Hepatocyte (in vitro differentiated cells): Measurements from ENCODE around the gene OR3A1. TPM values are rescaled to one million over a fixed set of nuclear protein-coding genes. Genes with fewer than 3 reads are reported as not detected.
"Not testable (repeated sequence)": the region's sequence is repeated elsewhere in the genome, so short reads cannot be mapped to it uniquely, and the experiment has no call there.

Experiments used
- DNase-seq: peaks from one replicate; pipeline ENCODE4 v3.0.0-alpha.2; 2016; ENCODE audit warnings: low spot score
- H2AFZ ChIP-seq: fragments of 200-600 bp; sonication (generic); 2 replicates; pipeline ENCODE4 v1.6.0; 2016; ENCODE audit warnings: antibody characterized with exemption, mild to moderate bottlenecking
- H3K27ac ChIP-seq: fragments of 200-600 bp; sonication (generic); 2 replicates; pipeline ENCODE4 v1.5.1; 2016; ENCODE audit warnings: mild to moderate bottlenecking
- H3K27me3 ChIP-seq: fragments of 200-600 bp; sonication (generic); 2 replicates; pipeline ENCODE4 v1.6.1; 2016
- H3K36me3 ChIP-seq: fragments of 200-600 bp; sonication (generic); replicated peaks from 2 replicates; pipeline ENCODE4 v1.5.1; 2016; ENCODE audit warnings: low read depth; ENCODE audit not compliant: insufficient read depth
- H3K4me1 ChIP-seq: fragments of 200-600 bp; sonication (generic); 2 replicates; pipeline ENCODE4 v1.5.1; 2016; ENCODE audit warnings: mild to moderate bottlenecking, moderate library complexity; ENCODE audit not compliant: insufficient read depth
- H3K4me2 ChIP-seq: fragments of 200-600 bp; sonication (generic); 2 replicates; pipeline ENCODE4 v1.6.0; 2016
- H3K4me3 ChIP-seq: fragments of 200-600 bp; sonication (generic); 2 replicates; pipeline ENCODE4 v1.5.1; 2016; ENCODE audit warnings: mild to moderate bottlenecking
- H3K79me2 ChIP-seq: fragments of 200-600 bp; sonication (generic); 2 replicates; pipeline ENCODE4 v1.6.0; 2017; ENCODE audit warnings: mild to moderate bottlenecking
- H3K9me2 ChIP-seq: fragments of 200-600 bp; sonication (generic); replicated peaks from 2 replicates; pipeline ENCODE4 v1.6.0; 2017; ENCODE audit warnings: mild to moderate bottlenecking; ENCODE audit not compliant: insufficient read depth
- H3K9me3 ChIP-seq: fragments of 200-600 bp; sonication (generic); 2 replicates; pipeline ENCODE4 v1.5.1; 2016; ENCODE audit warnings: low read depth, mild to moderate bottlenecking
- H4K20me1 ChIP-seq: fragments of 200-600 bp; sonication (generic); 2 replicates; pipeline ENCODE4 v1.6.0; 2016; ENCODE audit warnings: mild to moderate bottlenecking; ENCODE audit not compliant: insufficient read depth, poor library complexity, severe bottlenecking
- CTCF ChIP-seq: fragments of 200-600 bp; sonication (generic); IDR thresholded peaks from 2 replicates; pipeline ENCODE4 v1.5.1; 2016; ENCODE audit warnings: antibody characterized with exemption, mild to moderate bottlenecking; ENCODE audit not compliant: poor library complexity
- EZH2 ChIP-seq: fragments of 200-600 bp; sonication (generic); IDR thresholded peaks from 2 replicates; pipeline ENCODE4 v1.6.1; 2016; ENCODE audit warnings: antibody characterized with exemption, mild to moderate bottlenecking, borderline replicate concordance
- EZH2phosphoT487 ChIP-seq: fragments of 200-600 bp; sonication (generic); IDR thresholded peaks from one replicate; pipeline ENCODE4 v1.6.1; 2018; ENCODE audit warnings: antibody characterized with exemption, mild to moderate bottlenecking, low read depth, moderate library complexity; ENCODE audit not compliant: unreplicated experiment, severe bottlenecking
- WGBS: methylation state at CpG from one replicate; pipeline ENCODE4 v1.1.6; 2016; ENCODE audit warnings: low lambda C conversion rate; ENCODE audit errors: missing lambda C conversion rate; 5-methylcytosine and 5-hydroxymethylcytosine counted together
- polyA plus RNA-seq: library from polyadenylated mRNA; unstranded; fragments of >200 nt; fragmentation: Nextera tagmentation; extraction: Ambion mirVana; gene quantifications from 2 replicates; pipeline ENCODE4 v1.2.1, GENCODE V29; 2016
- total RNA-seq: library from RNA; depleted of rRNA; stranded (reverse); fragments of >200 nt; gene quantifications from 2 replicates; pipeline ENCODE4 v1.2.3, GENCODE V29; 2014

The OR3A1 gene
- total and polyA plus RNA-seq, 2 experiments from 2014 or later, result not detected

GRCh38 chr17:3316836-3317235, 18.7 kb upstream of the OR3A1 start:
- Histone ChIP-seq H3K27ac (no peak overlapping the region), H3K36me3 (no peaks in the 10 kb centered on the region), H3K4me2 (no peak overlapping the region), H3K4me3 (no peak overlapping the region), H2AFZ (no peak overlapping the region), H3K79me2 (no peaks in the 10 kb centered on the region), H3K4me1 (no peaks in the 10 kb centered on the region), H3K9me2 (no peaks in the 10 kb centered on the region), H4K20me1 (no peaks in the 10 kb centered on the region), H3K9me3 (no peaks in the 10 kb centered on the region), H3K27me3 (no peaks in the 10 kb centered on the region)
- DNase-seq, result no peak
- TF ChIP-seq EZH2phosphoT487 (no peak), EZH2 (no peak), CTCF (no peak)
- 65% methylated on average over 3 of the region's 3 CpGs for WGBS

- WGBS, result 59% methylated on average over 4 of the region's 4 CpGs
- no peak overlapping the region for H3K4me2 ChIP-seq
- H3K27ac ChIP-seq, result no peak overlapping the region
- no peak overlapping the region for H2AFZ ChIP-seq
- no peaks in the 10 kb centered on the region for H3K9me3 ChIP-seq
- H3K27me3 ChIP-seq, result no peaks in the 10 kb centered on the region
- H3K36me3 ChIP-seq, result no peaks in the 10 kb centered on the region
- H3K4me1 ChIP-seq, result no peaks in the 10 kb centered on the region
- TF ChIP-seq CTCF (no peak), EZH2phosphoT487 (no peak), EZH2 (no peak)
- no peaks in the 10 kb centered on the region for H4K20me1 ChIP-seq
- no peak overlapping the region for H3K4me3 ChIP-seq
- DNase-seq, result no peak
- no peaks in the 10 kb centered on the region for H3K9me2 ChIP-seq
- H3K79me2 ChIP-seq, result no peaks in the 10 kb centered on the region
Measured at GRCh38 chr17:3308603-3309002, 10.4 kb upstream of the OR3A1 start.

- Histone ChIP-seq H3K9me2 (no peaks in the 10 kb centered on the region), H3K4me3 (no peak overlapping the region), H3K36me3 (no peaks in the 10 kb centered on the region), H3K4me2 (no peak overlapping the region), H4K20me1 (no peaks in the 10 kb centered on the region), H2AFZ (no peak overlapping the region), H3K27ac (no peak overlapping the region), H3K4me1 (no peaks in the 10 kb centered on the region), H3K9me3 (no peaks in the 10 kb centered on the region), H3K79me2 (no peaks in the 10 kb centered on the region), H3K27me3 (no peaks in the 10 kb centered on the region)
- 48% methylated on average over 4 of the region's 4 CpGs for WGBS
- DNase-seq, result no peak
- TF ChIP-seq EZH2phosphoT487 (no peak), CTCF (no peak), EZH2 (no peak)
Measured at GRCh38 chr17:3295632-3296031, 2.5 kb downstream of the OR3A1 start.

GRCh38 chr17:3293548-3293947, 4.6 kb downstream of the OR3A1 start:
- not testable (repeated sequence) for H2AFZ ChIP-seq, H4K20me1 ChIP-seq, H3K4me3 ChIP-seq, DNase-seq, H3K79me2 ChIP-seq, H3K4me2 ChIP-seq, H3K9me3 ChIP-seq, H3K36me3 ChIP-seq, H3K27ac ChIP-seq, H3K27me3 ChIP-seq, H3K9me2 ChIP-seq, H3K4me1 ChIP-seq
- 55% methylated on average over 1 of the region's 1 CpG for WGBS
